HCT116 (cell line): Measurements from ENCODE around the gene BBIP1. TPM values are rescaled to one million over a fixed set of nuclear protein-coding genes. Genes with fewer than 3 reads are reported as not detected.

Experiments used
- ATAC-seq: fragments of 200-7000 bp; cut with Tn5 transposase; 2 replicates; pipeline ENCODE4 v1.9.1; 2020; ENCODE audit warnings: mild to moderate bottlenecking, moderate library complexity
- BruUV-seq: library from RNA; stranded (reverse); fragments of 400-500 nt; replicated peaks from 2 replicates; lab custom pipeline; 2021; lab: Mats Ljungman, UMichigan
- CTCF ChIA-PET: fragments of 300-600 bp; sonication (Branson Sonifier 250); formaldehyde crosslinking; loops from one replicate; lab custom pipeline; 2021; ENCODE audit warnings: antibody characterized with exemption; lab: Charles Lee
- POLR2A ChIA-PET: fragments of 300-600, 350-600 bp; sonication (Branson Sonifier 250); formaldehyde crosslinking; loops from one replicate; lab custom pipeline; 2021; ENCODE audit warnings: antibody characterized with exemption; lab: Charles Lee
- RAD21 ChIA-PET, 2 experiments: fragments of 300-600 bp; sonication (Branson Sonifier 250); formaldehyde crosslinking; loops; one replicate each; lab custom pipeline; 2023; ENCODE audit warnings: low total read pairs in 2 of 2; ENCODE audit not compliant: uncharacterized antibody in 2 of 2, unreplicated experiment in 2 of 2, low non-redundant PET in 1 of 2; lab: Charles Lee
- DNase-seq: peaks from one replicate; pipeline ENCODE4 v3.0.0-alpha.2; 2010; ENCODE audit warnings: low read depth, low spot score
- H2AFZ ChIP-seq: fragments of 200-600 bp; shearing (Covaris generic), sonication (generic); 2 replicates; pipeline ENCODE4 v1.6.1; 2017; ENCODE audit warnings: low read depth, mixed run types, mixed read lengths, antibody characterized with exemption, low read length; ENCODE audit not compliant: poor library complexity, severe bottlenecking
- H3K27ac ChIP-seq: 2 replicates; pipeline ENCODE4 v1.5.1; 2012; ENCODE audit warnings: low read depth, low read length
- H3K27me3 ChIP-seq: fragments of 200-600 bp; sonication (generic); 2 replicates; pipeline ENCODE4 v1.6.1; 2016; ENCODE audit warnings: mixed run types, low read length, mixed read lengths; ENCODE audit not compliant: insufficient read depth
- H3K36me3 ChIP-seq, 2 experiments: fragments of 200-500 bp in 1 of 2; fragments of 200-600 bp in 1 of 2; sonication (Bioruptor generic) in 1 of 2; sonication (generic) in 1 of 2; 2 replicates each; pipeline versions ENCODE4 v1.5.1 to v1.6.1; 2014 to 2016; ENCODE audit warnings: low read length in 2 of 2, inconsistent platforms in 1 of 2, mixed read lengths in 1 of 2, mixed run types in 1 of 2; ENCODE audit not compliant: insufficient read depth in 2 of 2, control insufficient read depth in 1 of 2
- H3K4me1 ChIP-seq, 2 experiments: fragments of 200-600 bp in 1 of 2; sonication (generic) in 1 of 2; 2 replicates each; pipeline versions ENCODE4 v1.5.1 to v1.6.1; 2012 to 2017; ENCODE audit warnings: low read length in 2 of 2, inconsistent platforms in 1 of 2, mild to moderate bottlenecking in 1 of 2, mixed read lengths in 1 of 2, mixed run types in 1 of 2, moderate library complexity in 1 of 2; ENCODE audit not compliant: insufficient read depth in 2 of 2, control insufficient read depth in 1 of 2
- H3K4me2 ChIP-seq: fragments of 200-600 bp; sonication (generic); 2 replicates; pipeline ENCODE4 v1.6.1; 2017; ENCODE audit warnings: mixed run types, low read length, mixed read lengths
- H3K4me3 ChIP-seq, 2 experiments: fragments of 200-600 bp in 1 of 2; sonication (generic) in 1 of 2; replicated peaks in 1 of 2; 2 replicates each; pipeline ENCODE4 v1.5.1; 2011 to 2016; ENCODE audit warnings: low read length in 2 of 2, control low read depth in 1 of 2, low read depth in 1 of 2, mild to moderate bottlenecking in 1 of 2, mixed read lengths in 1 of 2, mixed run types in 1 of 2
- H3K79me2 ChIP-seq: fragments of 200-600 bp; sonication (generic); 2 replicates; pipeline ENCODE4 v1.6.1; 2017; ENCODE audit warnings: mild to moderate bottlenecking, mixed run types, low read length, moderate library complexity, mixed read lengths; ENCODE audit not compliant: insufficient read depth
- H3K9ac ChIP-seq: fragments of 200-600 bp; sonication (generic); 2 replicates; pipeline ENCODE4 v1.6.1; 2016; ENCODE audit warnings: low read length, mixed read lengths
- H3K9me2 ChIP-seq: fragments of 200-600 bp; sonication (generic), shearing (Covaris generic); 2 replicates; pipeline ENCODE4 v1.6.1; 2017; ENCODE audit warnings: mixed run types, mild to moderate bottlenecking, moderate library complexity; ENCODE audit not compliant: insufficient read depth
- H3K9me3 ChIP-seq, 2 experiments: fragments of 200-500 bp in 1 of 2; fragments of 200-600 bp in 1 of 2; sonication (Bioruptor generic) in 1 of 2; sonication (generic) in 1 of 2; 2 replicates each; pipeline ENCODE4 v1.6.1; 2014 to 2017; ENCODE audit warnings: low read length in 2 of 2, mixed read lengths in 2 of 2, inconsistent platforms in 1 of 2, low read depth in 1 of 2, mild to moderate bottlenecking in 1 of 2, mixed run types in 1 of 2, moderate library complexity in 1 of 2; ENCODE audit not compliant: control insufficient read depth in 1 of 2, insufficient read depth in 1 of 2
- H4K20me1 ChIP-seq: fragments of 200-600 bp; sonication (generic), shearing (Covaris generic); 2 replicates; pipeline ENCODE4 v1.6.1; 2017; ENCODE audit warnings: mixed run types, mild to moderate bottlenecking, moderate library complexity; ENCODE audit not compliant: insufficient read depth
- CBX3 ChIP-seq: IDR thresholded peaks from 2 replicates; pipeline ENCODE4 v1.6.1; 2012; ENCODE audit warnings: low read depth
- CEBPB ChIP-seq: IDR thresholded peaks from 2 replicates; pipeline ENCODE4 v1.6.1; 2012; ENCODE audit warnings: low read depth
- ELF1 ChIP-seq: IDR thresholded peaks from 2 replicates; pipeline ENCODE4 v1.6.1; 2012; ENCODE audit warnings: low read depth, borderline replicate concordance
- EZH2phosphoT487 ChIP-seq: fragments of 200-600 bp; IDR thresholded peaks from 2 replicates; pipeline ENCODE4 v1.6.1; 2018; ENCODE audit warnings: antibody characterized with exemption, borderline replicate concordance
- FOSL1 ChIP-seq: IDR thresholded peaks from 2 replicates; pipeline ENCODE4 v1.6.1; 2012; ENCODE audit warnings: low read depth
- JUND ChIP-seq: IDR thresholded peaks from 2 replicates; pipeline ENCODE4 v1.6.1; 2012
- POLR2A ChIP-seq: IDR thresholded peaks from 2 replicates; pipeline ENCODE4 v1.7.0; 2011; ENCODE audit warnings: borderline replicate concordance; ENCODE audit not compliant: insufficient read depth, insufficient read length; ENCODE audit errors: extremely low read depth
- POLR2AphosphoS5 ChIP-seq: IDR thresholded peaks from 2 replicates; pipeline ENCODE4 v1.6.1; 2011; ENCODE audit warnings: mild to moderate bottlenecking, low read depth, low read length, moderate library complexity
- RAD21 ChIP-seq: IDR thresholded peaks from 2 replicates; pipeline ENCODE4 v1.6.1; 2012; ENCODE audit warnings: low read depth, mild to moderate bottlenecking
- SIN3A ChIP-seq: IDR thresholded peaks from 2 replicates; pipeline ENCODE4 v1.6.1; 2012; ENCODE audit warnings: low read depth
- SP1 ChIP-seq: IDR thresholded peaks from 2 replicates; pipeline ENCODE4 v1.6.1; 2012; ENCODE audit warnings: low read depth
- SRF ChIP-seq: IDR thresholded peaks from 2 replicates; pipeline ENCODE4 v1.6.1; 2012; ENCODE audit warnings: low read depth
- TCF7L2 ChIP-seq: IDR thresholded peaks from 2 replicates; pipeline ENCODE4 v1.7.0; 2011; ENCODE audit warnings: borderline replicate concordance, inconsistent platforms; ENCODE audit not compliant: insufficient read depth, insufficient read length; ENCODE audit errors: extremely low read depth
- YY1 ChIP-seq: IDR thresholded peaks from 2 replicates; pipeline ENCODE4 v1.6.1; 2011; ENCODE audit warnings: low read length, low read depth, moderate library complexity, mild to moderate bottlenecking; ENCODE audit not compliant: insufficient replicate concordance; ENCODE audit errors: extremely low read depth
- ZFX ChIP-seq: fragments of 450-650 bp; IDR thresholded peaks from 2 replicates; pipeline ENCODE4 v1.6.1; 2017
- ZNF274 ChIP-seq: fragments of 200-500 bp; sonication (Bioruptor generic); IDR thresholded peaks from 2 replicates; pipeline ENCODE4 v1.6.1; 2014; ENCODE audit warnings: mild to moderate bottlenecking, low read depth, low read length, inconsistent platforms
- intact Hi-C: fragments of 100-400 bp; cut with micrococcal nuclease; formaldehyde crosslinking; loops from 2 replicates; pipeline ENCODE4 v1.10.0; 2022
- total RNA-seq: library from RNA; stranded (reverse); gene quantifications from one replicate; pipeline ENCODE4 v1.2.1, GENCODE V29; 2021; ENCODE audit not compliant: unreplicated experiment
- TF ChIP-seq, protein P1 (sequence below): IDR thresholded peaks from 2 replicates; pipeline ENCODE4 v1.6.1; 2012; ENCODE audit warnings: low read depth
- TF ChIP-seq, protein P2 (sequence below): IDR thresholded peaks from 2 replicates; pipeline ENCODE4 v1.6.1; 2012
- TF ChIP-seq, protein P3 (sequence below): IDR thresholded peaks from 2 replicates; pipeline ENCODE4 v1.6.1; 2012

Gene BBIP1
- total RNA-seq, 1 experiment from 2014 or later, result 38.9 TPM

DNA sequence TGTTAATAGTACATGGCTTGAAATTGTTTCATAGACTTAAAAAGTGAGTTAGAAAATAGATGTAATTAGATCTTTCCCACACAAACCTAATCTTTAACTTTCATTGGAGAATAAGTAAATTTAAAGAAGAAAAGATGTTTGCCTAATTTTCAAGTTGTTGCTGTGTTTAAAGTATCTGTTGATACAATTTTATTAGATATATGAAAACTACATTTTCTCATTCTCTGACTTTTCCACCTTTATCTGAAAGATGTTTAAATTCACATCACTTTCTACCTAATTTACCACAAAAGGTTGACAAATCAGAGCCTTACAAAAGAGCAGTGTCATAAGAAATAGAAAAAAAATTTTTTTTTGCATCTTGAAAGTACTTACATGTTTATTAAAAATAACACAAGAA, 46.2 kb upstream of the BBIP1 start (continued):
- TF ChIP-seq, protein P1, sequence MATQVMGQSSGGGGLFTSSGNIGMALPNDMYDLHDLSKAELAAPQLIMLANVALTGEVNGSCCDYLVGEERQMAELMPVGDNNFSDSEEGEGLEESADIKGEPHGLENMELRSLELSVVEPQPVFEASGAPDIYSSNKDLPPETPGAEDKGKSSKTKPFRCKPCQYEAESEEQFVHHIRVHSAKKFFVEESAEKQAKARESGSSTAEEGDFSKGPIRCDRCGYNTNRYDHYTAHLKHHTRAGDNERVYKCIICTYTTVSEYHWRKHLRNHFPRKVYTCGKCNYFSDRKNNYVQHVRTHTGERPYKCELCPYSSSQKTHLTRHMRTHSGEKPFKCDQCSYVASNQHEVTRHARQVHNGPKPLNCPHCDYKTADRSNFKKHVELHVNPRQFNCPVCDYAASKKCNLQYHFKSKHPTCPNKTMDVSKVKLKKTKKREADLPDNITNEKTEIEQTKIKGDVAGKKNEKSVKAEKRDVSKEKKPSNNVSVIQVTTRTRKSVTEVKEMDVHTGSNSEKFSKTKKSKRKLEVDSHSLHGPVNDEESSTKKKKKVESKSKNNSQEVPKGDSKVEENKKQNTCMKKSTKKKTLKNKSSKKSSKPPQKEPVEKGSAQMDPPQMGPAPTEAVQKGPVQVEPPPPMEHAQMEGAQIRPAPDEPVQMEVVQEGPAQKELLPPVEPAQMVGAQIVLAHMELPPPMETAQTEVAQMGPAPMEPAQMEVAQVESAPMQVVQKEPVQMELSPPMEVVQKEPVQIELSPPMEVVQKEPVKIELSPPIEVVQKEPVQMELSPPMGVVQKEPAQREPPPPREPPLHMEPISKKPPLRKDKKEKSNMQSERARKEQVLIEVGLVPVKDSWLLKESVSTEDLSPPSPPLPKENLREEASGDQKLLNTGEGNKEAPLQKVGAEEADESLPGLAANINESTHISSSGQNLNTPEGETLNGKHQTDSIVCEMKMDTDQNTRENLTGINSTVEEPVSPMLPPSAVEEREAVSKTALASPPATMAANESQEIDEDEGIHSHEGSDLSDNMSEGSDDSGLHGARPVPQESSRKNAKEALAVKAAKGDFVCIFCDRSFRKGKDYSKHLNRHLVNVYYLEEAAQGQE, result no peak
- TF ChIP-seq SIN3A (no peak), SP1 (no peak), POLR2A (no peak)

DNA sequence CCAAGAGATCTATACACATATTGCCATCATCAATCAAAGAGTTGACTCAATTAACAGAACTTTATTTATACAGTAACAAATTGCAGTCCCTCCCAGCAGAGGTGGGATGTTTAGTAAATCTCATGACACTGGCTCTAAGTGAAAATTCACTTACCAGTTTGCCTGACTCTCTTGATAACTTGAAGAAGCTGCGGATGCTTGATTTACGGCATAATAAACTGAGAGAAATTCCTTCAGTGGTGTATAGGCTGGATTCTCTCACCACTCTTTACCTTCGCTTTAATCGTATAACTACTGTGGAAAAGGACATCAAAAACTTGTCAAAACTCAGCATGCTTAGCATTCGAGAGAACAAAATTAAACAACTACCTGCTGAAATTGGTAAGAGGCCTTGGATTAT, 45.7 kb upstream of the BBIP1 start:
- Histone ChIP-seq H3K4me3 (no peak overlapping the region), H3K27me3 (no peaks in the 10 kb centered on the region), H3K36me3 (no peaks in the 10 kb centered on the region), H2AFZ (no peak overlapping the region), H4K20me1 (no peaks in the 10 kb centered on the region; the same call in 1 of the 2 replicates), H3K4me2 (no peak overlapping the region), H3K4me1 (no peaks in the 10 kb centered on the region), H3K9me3 (no peaks in the 10 kb centered on the region), H3K79me2 (peaks cover 69% of the 10 kb centered on the region), H3K27ac (no peak overlapping the region), H3K9me2 (no peaks in the 10 kb centered on the region), H3K9ac (no peak overlapping the region)
- ChIA-PET POLR2A (no interaction called here), CTCF (no interaction called here), RAD21 (no interaction called here)
- intact Hi-C loops, result no loop called here
- BruUV-seq, result no TSS peak
- DNase-seq (no peak), ATAC-seq (no peak)
- TF ChIP-seq ELF1 (no peak), SRF (no peak)

DNA sequence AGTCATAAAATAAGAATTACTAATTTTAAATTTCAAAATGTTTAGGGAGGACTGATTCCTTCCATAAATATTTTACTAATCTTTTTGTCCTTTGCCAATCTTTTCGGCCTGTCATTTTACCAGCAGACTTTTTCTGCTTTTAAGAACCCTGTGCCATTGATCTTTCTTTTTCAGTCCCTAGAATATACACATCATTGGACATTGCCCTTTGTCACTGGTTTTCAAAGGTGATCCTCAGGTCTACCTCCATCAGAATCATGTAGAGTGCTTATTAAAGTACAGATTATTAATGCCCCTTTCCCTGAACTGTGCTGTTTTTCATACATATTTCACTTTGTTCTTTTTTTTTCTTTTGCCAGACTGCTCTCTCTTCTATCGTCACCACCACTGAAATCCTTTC, 44.2 kb upstream of the BBIP1 start:
- ATAC-seq (no peak), DNase-seq (no peak)
- intact Hi-C loops, result no loop called here
- no peak overlapping the region for H3K9ac ChIP-seq
- no peaks in the 10 kb centered on the region for H3K9me3 ChIP-seq
- ChIA-PET CTCF (no interaction called here), POLR2A (interaction anchor here (0.5 kb wide), 1 partner anchor 28 kb away, joined by 3 read pairs; no protein-coding TSS in a partner anchor), RAD21 (no interaction called here)
- H4K20me1 ChIP-seq, result no peaks in the 10 kb centered on the region; the same call in 1 of the 2 replicates
- H3K79me2 ChIP-seq, result peaks cover 74% of the 10 kb centered on the region
- no peaks in the 10 kb centered on the region for H3K4me1 ChIP-seq
- no peaks in the 10 kb centered on the region for H3K27me3 ChIP-seq
- H3K9me2 ChIP-seq, result no peaks in the 10 kb centered on the region
- no TSS peak for BruUV-seq
- no peak overlapping the region for H3K4me2 ChIP-seq
- no peaks in the 10 kb centered on the region for H3K36me3 ChIP-seq
- no peak overlapping the region for H3K4me3 ChIP-seq
- H3K27ac ChIP-seq, result no peak overlapping the region
- H2AFZ ChIP-seq, result no peak overlapping the region
- TF ChIP-seq FOSL1 (no peak), CBX3 (no peak), RAD21 (no peak), ZNF274 (no peak), SIN3A (no peak), TCF7L2 (no peak), EZH2phosphoT487 (no peak), JUND (no peak), CEBPB (no peak), ELF1 (no peak), POLR2AphosphoS5 (no peak), ZFX (no peak), POLR2A (no peak), SP1 (no peak), YY1 (no peak)
- TF ChIP-seq, protein P2, sequence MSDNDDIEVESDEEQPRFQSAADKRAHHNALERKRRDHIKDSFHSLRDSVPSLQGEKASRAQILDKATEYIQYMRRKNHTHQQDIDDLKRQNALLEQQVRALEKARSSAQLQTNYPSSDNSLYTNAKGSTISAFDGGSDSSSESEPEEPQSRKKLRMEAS, result no peak
- TF ChIP-seq, protein P3, sequence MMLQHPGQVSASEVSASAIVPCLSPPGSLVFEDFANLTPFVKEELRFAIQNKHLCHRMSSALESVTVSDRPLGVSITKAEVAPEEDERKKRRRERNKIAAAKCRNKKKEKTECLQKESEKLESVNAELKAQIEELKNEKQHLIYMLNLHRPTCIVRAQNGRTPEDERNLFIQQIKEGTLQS, result no peak
